Endothelial cell of hepatic sinusoid (primary cell): ENCODE results near the gene WASL.

Experiments
- in situ Hi-C: cut with HindIII; loops from 2 replicates; pipeline ENCODE4 v1.10.0; 2017; ENCODE audit warnings: low sequenced_read_pairs

WASL gene

GRCh38 chr7:123663200-123663599 is 85.6 kb downstream of the WASL start:
- in situ Hi-C loops: no loop called here

- in situ Hi-C loops: no loop called here
Observed at GRCh38 chr7:123662755-123663154, 86.0 kb downstream of the WASL start.

- in situ Hi-C loops: no loop called here
Observed at GRCh38 chr7:123662293-123662692, 86.5 kb downstream of the WASL start.

GRCh38 chr7:123661765-123662164 is 87.0 kb downstream of the WASL start:
- in situ Hi-C loops: no loop called here

GRCh38 chr7:123660514-123661354 is 88.1 kb downstream of the WASL start:
- in situ Hi-C loops: no loop called here

- in situ Hi-C loops: no loop called here
Observed at GRCh38 chr7:123658023-123658422, 90.8 kb downstream of the WASL start.

GRCh38 chr7:123657304-123657685 is 91.5 kb downstream of the WASL start:
- in situ Hi-C loops: no loop called here

- in situ Hi-C loops: no loop called here
Observed at GRCh38 chr7:123656544-123657303, 92.1 kb downstream of the WASL start.

GRCh38 chr7:123655614-123656013 is 93.2 kb downstream of the WASL start, which contains the start of gene LMOD2:
LMOD2 (plus strand) TSS chr7:123655866; CDS start chr7:123655964, 98 bp downstream.
- in situ Hi-C loops: no loop called here

GRCh38 chr7:123653162-123653561 is 95.6 kb downstream of the WASL start:
- in situ Hi-C loops: no loop called here

- in situ Hi-C loops: no loop called here
Observed at GRCh38 chr7:123652406-123652805, 96.4 kb downstream of the WASL start.

- in situ Hi-C loops: no loop called here
Observed at GRCh38 chr7:123650595-123650994, 98.2 kb downstream of the WASL start.

- in situ Hi-C loops: no loop called here
Observed at GRCh38 chr7:123649964-123650363, 98.8 kb downstream of the WASL start.

- in situ Hi-C loops: no loop called here
Observed at GRCh38 chr7:123647106-123647730, 101.6 kb downstream of the WASL start.

GRCh38 chr7:123645516-123645915 is 103.3 kb downstream of the WASL start:
- in situ Hi-C loops: no loop called here

GRCh38 chr7:123643495-123644441 is 105.0 kb downstream of the WASL start:
- in situ Hi-C loops: no loop called here

- in situ Hi-C loops: no loop called here
Observed at GRCh38 chr7:123641901-123642300, 106.9 kb downstream of the WASL start.

GRCh38 chr7:123640583-123640982 is 108.2 kb downstream of the WASL start:
- in situ Hi-C loops: no loop called here

GRCh38 chr7:123639631-123640030 is 109.2 kb downstream of the WASL start:
- in situ Hi-C loops: no loop called here

GRCh38 chr7:123637878-123638277 is 110.9 kb downstream of the WASL start:
- in situ Hi-C loops: no loop called here
